NCI-H2081 (cell line): ENCODE measurements around the gene TMEM187.
"Not testable (repeated sequence)": the region's sequence is repeated elsewhere in the genome, so short reads cannot be mapped to it uniquely, and the experiment has no call there.

Source experiments
- DNase-seq, 2 experiments: peaks; one replicate each; lab custom pipeline; 2025; lab: John Stamatoyannopoulos, UW

The TMEM187 gene

DNA sequence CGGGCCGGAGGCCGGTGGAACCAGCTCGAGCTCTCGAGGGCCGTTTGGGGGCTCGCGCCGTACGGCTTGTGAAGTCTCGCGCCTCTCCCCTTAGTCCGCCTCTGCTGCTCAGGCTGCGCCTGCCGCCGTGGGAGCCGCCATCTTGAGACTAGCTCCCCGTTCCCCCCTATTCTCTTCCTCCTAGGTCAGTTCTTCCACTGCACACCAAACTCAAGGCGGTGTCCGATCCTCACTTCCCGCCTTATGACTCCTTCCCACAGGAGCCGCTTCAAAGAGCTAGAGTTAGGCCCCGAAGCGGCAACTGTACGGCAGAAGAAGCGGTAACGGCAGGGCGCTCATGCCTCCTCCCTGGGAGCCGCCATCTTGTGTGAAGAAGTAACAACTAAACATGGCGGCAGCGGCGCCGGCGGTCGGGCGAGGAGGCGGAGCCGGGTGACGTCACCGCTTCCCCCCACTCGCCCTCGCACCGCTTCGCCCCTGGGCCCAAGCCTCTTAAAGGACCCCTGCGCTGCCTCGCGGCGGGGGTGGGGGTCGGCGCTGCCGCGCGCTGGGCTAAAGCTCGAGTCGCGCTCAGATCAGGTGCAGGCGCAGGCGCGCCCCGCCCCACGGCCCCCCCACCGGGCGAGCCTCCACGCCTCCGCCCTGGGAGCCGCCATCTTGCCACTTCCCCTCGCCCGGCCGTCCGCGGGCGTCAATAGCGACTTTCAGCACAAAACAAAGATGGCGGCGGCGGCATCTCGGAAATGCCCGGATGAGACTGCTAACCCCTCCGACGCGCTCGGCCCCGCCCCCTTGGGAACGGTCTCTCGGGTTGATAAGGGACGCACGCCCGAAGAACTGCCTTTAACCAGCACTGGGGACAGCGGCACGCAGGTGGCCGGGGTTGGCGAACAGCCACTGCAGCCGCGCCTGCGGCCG, 845 bp upstream of the TMEM187 start, which contains the start of gene HCFC1:
Gene HCFC1, minus strand, starts transcription at position 369 of the 918 bp plus-strand sequence. CDS start 978 bp downstream, outside the sequence.
- DNase-seq: peak; percentile 84 to 85

DNA sequence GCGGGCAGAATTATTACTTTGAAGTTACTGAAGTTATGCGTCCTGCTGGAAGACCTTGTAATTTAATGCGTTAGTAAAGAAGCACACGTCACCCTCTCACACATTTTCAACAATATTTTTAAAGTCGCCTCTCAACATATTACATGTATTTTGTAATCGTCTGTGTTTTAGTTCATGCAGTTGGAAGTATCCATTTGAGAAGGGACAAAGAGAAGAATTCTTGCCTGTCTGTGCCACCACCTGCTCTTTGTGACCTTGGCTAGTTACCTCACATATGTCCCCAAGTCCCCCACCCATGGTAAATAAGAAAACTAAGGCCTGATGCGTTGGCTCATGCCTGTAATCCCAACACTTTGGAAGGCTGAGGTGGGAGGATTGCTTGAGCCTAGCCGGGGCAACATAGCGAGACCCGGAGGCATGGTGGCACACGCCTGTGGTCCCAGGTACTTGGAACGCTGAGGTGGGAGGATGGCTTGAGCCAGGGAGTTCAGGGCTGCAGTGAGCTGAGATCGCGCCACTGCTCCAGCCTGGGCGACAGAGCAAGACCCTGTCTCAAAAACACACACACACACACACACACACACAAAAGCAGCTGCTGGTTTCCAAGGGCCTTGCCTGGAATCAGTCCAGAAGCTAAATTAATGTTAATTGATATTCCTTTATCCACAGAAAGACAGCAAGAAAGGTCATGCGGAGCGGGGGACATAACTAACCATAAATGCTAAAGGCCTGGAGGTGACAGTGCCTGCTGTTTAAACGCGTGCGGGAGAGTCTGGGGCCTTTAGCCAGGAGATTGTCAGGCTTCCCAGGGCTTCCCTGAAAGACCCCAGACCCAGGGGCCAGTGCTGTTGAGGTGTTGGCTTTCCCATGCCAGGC, 811 bp downstream of the TMEM187 start:
- peak in 1 of 2 experiments; percentile 38 for DNase-seq

DNA sequence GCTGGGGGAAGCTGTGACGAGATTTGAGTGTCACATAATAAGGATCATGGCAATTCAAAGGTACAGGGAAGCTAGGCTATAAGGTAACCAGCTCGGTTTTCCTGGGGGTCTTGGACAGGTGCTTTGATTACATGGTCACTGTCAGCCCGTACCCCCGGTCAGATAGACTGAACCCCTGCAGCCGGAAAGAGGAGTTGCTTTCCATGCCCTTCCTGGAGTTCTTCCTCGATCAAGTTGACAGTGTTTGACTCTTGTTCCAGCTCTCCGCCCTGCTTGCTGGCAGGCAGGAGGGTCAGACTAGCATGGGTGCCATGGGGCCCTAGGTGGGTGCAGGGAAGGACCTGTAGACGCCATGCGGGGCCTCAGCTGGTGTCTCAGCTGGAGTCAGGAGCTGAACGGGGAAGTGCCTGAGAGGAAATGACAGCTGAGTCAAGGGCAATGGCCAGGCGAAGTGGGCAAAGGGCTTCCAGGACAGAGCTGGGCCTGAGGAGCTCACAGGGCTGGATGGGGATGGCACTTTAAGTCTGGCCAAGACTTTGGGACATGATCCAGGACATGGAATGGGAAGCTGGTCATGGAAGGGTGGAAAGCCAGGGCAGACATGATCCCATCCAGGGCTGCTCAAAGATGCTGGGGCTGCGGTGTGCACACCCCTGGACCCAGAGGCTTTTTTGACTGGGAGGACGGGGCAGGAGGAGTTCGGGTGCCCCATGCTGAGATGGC, 1.6 kb downstream of the TMEM187 start:
- no peak for DNase-seq

DNA sequence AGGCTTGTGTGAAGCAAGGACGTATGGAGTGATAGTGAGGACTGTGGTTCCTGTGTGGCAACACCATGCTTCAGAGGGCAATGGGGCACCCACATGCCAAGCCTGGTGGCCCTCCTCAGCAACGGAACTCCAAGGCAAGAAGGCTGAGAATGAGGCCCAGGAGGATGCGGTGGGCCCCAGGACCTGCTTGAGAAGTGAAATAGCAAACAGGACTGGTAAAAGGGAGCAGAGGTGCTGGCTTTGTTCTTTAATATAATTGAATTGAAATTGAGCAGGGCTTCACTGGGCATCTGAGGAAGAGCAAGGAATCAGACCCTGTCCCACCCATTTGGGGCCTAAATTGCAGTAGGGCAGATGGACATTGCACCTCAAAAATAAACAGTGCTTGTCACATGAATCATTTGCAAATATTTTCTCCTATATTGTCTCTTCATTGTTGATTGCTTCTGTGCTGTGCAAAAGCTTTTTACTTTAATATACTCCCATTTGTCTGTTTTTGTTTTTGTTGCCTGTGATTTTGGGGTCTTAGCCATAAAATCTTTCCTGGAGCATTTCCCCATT, 2.3 kb downstream of the TMEM187 start:
- no peak for DNase-seq

DNA sequence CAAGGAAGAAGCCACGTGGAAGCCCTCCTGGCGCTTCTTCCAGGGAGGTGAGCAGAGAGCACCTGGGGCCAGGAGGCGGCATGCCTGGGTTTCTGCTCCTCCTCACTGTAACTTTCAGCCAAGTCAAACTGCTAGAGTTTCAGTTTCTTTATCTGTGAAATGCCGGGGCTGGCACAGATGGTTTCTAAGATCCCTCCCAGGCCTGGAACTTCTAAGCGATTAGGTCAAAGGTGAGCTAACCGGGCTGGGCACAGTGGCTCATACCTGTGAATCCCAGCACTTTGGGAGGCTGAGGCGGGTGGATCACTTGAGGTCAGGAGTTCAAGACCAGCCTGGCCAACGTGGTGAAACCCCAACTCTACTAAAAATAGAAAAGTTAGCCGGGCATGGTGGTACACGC, 7.8 kb downstream of the TMEM187 start:
- DNase-seq: not testable (repeated sequence)

DNA sequence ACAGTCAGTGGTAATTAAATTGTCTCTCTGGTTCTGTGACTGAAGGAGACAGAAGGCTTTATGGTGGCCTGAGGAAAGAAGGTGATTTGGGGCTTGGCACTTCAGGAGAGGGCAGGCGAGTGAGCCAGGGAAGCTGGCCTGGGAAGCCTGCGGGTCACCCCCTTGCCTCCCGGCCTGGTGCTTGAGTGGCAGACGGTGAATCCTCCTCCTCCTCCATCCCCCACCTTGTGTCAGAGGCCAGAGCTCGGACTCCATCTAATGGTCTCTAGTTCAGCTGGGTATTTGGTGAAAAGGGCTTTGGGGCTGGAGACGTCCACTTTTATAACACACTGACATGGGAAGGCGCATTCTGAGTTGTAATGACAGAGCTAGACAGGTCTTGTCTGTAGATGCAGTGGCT, 8.7 kb downstream of the TMEM187 start:
- DNase-seq: no peak

DNA sequence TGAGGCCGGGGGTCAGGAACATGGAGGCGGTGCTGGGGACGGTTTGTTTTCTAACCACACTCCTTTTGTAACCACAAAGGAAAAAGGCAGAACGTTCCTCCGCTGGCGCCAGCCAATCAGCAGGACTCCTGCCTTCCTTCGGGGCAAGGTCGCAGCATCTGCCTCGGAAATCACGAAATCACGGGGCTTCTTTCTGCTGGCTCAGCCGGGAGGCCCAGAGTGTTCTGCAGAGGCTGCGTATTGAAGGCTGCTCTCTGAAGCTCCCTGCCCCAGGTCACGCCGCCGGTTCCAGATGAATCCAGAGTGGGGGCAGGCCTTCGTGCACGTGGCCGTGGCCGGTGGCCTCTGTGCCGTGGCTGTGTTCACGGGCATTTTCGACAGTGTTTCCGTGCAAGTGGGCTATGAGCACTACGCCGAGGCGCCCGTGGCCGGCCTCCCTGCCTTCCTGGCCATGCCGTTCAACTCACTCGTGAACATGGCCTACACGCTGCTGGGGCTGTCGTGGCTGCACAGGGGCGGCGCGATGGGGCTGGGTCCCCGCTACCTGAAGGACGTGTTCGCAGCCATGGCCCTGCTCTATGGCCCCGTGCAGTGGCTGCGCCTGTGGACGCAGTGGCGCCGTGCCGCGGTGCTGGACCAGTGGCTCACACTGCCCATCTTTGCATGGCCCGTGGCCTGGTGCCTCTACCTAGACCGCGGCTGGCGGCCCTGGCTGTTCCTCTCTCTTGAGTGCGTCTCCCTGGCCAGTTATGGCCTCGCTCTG, 9.4 kb downstream of the TMEM187 start:
- DNase-seq: no peak

DNA sequence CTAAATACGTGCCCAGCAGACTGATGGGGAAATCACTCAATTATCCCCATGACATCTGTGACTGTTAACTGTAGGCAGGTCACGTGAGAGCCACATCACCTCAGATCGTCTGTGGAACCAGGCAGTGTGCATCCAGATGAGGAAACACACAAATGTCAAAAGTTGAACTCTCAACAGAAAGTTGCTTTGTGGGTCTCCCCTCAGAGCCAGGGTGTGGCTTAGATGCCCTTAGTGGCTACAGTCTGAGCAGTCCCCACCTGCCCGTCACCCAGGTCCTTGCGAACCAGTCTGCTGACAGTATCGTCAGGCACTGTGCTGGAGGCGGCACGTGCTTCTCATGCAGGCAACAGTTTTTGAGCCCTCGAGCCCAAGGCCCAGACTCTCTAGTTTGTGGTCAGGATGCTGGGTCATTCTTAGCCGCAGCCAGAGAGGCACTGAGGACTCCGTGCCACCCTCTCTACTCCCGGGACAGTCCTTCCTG, 10.8 kb downstream of the TMEM187 start:
- DNase-seq: no peak

DNA sequence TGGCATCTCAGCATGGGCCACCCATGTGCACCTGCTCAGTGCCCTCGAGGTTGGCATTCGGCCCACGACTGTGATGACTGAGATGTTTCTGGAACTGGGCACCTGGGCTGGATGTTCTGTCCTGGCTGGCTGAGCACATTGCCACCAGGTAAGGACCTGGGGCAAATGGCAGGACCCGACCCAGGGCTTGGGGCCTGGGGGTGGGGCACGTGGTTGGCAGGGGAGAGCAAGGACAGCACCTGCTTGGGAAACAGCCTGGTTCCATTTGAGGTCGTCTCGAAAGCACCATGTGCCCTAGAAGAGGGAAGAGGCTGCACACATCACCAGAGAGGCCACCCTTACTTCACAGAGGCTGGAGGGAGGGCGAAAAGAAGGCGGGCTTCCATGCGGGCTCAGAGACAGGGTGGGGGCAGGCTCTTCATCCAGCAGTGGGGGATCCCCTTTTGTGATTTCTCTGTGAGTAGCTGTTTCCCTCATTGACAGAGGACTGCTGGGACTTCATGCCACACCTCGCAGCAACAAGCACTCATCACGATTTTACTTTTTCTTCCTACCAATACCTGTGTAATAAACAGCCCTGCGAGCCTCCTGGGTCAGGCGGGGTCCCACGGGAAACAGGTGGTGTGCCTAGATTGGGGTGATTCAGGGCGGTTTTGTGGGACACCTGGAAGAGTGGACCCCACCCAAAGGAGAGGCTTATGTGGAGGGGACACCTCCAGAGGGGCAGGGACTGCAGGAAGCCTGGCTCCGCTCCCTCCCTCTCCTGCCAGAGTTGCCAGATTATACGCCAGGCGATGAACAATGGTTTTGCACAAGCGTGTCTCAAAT, 12.0 kb downstream of the TMEM187 start:
- no peak for DNase-seq

DNA sequence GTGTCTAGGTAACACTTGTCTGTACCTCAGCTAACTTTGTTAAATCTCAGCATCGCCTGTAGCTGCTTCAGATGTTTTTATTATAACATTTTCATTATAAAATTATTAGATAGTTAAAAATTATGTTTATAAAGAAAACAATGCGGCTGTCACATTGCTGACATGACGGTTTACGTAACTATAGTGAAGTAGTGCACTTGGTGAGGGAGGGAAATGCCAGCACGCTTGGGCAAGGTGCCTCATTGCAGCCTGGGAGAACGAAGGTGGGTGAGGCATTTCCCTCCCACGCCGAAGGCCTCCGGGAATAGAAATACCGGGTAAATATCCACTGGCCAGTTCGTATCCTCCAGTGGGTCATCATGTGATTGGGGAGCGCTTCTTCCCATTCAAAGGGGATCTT, 15.9 kb downstream of the TMEM187 start:
- no peak for DNase-seq

DNA sequence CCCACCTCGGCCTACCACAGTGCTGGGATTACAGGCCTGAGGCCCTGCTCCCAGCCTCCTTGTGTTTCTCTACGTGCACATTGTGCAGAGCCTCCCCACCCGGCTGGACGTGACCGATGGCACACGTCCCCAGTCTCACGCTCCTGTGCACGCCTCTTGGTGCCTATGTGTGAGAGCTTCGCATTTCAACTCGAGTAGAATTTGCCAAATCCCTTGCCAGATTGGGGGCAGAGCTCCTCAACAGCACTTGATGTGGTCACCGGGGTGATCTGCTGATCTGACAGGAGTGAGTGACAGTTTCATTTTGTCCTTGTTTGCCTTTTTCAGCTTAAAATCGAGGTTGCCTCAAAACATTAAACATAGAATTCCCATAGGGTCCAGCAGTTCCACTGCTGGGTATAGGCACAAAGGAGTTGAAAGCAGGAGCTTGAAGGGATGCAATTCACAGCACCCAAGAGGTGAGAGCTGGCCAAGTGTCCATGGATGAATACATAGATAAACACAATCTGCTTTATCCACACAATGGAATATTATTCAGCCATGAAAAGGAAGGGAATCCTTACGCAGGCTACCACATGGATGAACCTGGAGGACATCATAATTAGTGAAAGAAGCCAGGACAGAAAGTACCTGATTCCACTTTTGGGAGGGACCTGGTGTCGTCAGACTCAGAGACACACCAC, 17.6 kb downstream of the TMEM187 start:
- no peak for DNase-seq

DNA sequence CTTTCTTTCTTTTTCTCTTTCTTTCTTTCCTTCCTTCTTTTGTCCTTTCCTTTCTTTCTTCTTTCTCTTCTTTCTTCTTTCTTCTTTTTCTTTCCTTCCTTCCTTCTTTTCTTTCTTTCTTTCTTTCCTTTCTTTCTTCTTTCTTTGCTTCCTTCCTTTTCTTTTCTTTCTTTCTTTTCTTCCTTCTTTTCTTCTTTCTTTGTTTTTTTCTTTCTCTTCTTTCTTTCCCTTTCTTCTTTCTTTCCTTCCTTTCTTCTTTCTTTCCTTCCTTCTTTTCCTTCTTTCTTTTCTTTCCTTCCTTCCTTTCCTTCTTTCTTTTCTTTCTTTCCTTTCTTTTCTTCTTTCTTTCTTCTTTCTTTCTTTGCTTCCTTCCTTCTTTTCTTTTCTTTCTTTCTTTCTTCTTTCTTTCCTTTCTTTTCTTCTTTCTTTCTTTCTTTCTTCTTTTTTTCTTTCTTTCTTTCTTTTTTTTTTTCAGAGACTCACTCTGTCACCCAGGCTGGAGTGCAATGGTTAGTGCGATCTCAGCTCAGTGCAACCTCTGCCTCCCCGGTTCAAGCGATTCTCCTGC, 18.5 kb downstream of the TMEM187 start:
- no peak for DNase-seq

DNA sequence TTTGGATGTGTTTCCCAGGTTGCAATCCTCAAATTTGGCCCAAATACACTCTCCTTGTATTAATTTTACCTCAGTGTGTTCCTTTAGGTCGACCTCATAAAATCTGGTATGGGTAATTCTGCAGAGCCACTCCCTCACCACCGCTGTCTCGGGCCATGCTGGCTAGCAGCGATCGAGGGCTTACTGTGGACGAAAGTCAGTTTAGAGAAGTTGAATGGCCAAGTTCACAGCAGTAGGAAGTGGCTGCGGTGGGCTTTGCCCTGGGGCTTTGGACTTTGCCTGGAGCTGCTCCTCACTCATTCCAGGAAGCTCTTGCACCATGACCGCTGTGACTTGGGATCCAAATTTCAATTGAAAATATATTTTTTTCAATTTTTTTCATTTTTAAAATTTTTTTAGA, 19.6 kb downstream of the TMEM187 start:
- no peak for DNase-seq

DNA sequence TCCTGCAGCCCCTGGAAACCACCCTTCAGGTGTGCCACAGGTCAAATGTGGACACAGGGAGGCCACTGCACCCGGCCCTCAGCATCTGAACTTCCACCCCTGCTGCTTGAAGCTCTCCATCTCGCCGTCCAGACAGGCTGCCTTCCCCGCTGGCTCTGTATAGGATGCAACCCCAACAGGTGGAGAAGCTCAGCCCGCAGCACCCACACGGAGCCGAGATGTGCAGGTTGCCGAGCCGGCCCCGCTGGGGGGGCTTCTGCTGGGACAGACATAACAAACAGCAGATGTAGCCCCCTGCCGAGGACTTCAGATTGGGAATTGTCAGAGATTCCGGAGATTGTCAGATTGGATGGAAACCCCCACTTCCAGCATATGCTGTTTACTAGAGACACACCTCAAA, 20.5 kb downstream of the TMEM187 start:
- DNase-seq: no peak

DNA sequence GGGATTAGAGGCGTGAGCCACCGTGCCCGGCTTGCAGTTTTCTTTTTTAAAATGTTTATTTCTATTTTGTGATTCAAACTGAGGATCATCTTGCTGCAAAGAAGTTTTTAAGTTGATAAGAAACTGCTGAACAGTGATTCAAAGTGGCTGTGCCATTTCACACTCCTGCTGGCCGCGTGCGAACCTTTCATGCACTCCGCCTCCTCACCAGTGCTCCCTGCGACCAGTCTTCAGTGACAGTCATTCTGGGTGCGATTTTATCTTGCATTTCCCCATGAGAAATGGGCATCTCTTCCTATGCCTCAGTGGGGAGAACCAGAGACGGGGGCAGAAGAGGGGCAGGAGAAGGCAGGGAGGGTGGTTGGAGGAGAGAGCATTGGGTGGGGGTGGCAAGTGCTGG, 21.4 kb downstream of the TMEM187 start:
- no peak for DNase-seq

DNA sequence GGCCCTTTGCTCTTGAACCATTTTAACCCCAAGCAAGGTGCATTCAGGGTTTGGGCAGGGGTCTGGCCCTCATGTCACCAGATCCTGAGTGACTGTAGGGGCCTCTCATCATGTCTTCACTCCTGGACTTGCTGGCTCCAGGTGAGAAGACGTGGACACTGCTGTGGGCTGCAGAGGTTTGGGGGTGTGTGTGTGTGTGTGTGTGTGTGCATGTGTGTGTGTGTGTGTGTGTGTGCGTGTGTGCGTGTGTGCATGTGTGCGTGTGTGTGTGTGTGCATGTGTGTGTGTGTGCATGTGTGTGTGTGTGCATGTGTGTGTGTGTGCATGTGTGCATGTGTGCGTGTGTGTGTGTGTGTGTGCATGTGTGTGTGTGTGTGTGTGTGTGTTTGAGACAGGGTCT, 21.8 kb downstream of the TMEM187 start:
- not testable (repeated sequence) for DNase-seq

DNA sequence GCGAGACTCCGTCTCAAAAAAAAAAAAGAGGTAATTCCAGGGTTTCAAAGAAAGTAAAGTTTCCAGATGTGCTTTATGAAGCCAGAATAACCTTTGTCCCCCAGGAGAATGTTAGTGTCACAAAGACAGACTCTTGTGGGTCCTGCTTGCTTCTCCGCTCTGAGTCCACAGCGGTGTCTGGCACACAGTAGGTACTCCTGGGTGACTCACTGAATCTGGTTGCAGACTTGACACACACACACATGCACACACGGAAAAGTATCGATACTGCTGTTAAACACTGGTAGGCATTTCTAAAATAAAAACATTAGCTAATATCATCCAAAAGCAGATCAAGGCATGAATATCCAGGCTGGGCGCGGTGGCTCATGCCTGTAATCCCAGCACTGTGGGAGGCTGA, 22.9 kb downstream of the TMEM187 start:
- no peak for DNase-seq

DNA sequence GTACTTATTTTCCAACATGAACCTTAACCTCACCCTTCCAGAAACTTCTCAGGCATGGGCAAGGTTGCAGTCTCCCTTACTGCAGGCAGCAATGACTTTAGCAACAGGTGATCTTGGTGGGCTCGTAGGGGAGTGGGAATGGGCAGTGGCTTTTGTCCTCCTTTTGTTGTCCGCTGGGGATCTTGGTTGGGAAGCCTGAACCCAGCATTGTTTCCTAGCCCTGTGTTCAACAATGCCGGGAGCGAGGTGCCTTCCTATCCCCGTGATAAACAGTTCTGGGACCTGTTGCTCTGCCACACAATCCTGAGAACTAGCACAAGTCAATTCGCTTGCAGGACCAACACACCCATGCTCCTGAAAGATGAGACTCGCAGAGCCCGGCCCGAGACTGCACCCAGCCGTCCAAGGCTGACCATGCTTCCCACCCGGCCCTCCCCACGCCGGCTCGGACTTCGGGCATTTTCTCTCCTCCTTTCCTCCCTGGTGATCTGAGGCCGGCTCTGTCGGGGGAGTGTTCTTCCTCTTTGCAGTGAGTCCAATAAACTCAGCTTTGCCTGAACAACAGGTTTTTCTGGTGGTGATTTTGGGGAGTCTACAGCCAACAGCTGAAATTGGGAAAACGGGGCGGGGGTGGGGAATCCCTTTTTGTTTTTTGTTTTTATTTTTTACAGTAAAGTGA, 26.9 kb downstream of the TMEM187 start:
- no peak for DNase-seq
